ENCODE data around the gene PROSER2. TPM values are rescaled to one million over a fixed set of nuclear protein-coding genes. Genes with fewer than 3 reads are reported as not detected.

PROSER2 gene
- polyA plus RNA-seq, 2 of the 4 experiments (the other 2 are of a cell fraction), result 10.1 to 14.4 TPM

DNA sequence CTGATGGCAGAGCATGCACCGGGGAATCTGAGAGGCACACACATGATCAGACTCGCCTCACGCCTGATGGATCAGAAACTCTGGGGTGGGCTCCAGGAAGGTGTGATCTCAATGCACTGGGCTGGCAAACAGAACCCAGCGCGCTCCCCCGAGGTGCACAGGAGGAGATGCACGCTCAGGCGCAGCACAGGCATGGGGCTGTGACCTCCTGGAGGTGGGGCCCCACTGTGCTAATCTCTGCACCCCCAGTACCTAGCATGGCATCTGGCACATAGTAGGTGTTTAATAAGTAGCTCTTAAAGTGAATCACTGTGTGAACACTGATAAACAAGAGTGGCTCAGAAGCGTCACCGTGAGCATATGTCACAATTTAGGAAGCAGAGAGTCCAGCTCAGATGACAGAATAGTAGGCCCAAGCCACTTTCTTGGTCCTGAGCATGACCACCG is 57.9 kb downstream of the PROSER2 start:
- Histone ChIP-seq H3K4me2 (no peak overlapping the region), H3K9me3 (no peaks in the 10 kb centered on the region), H3K27ac (peak overlapping the region; percentile 48 to 92), H3K4me3 (no peak overlapping the region), H3K4me1 (peaks cover 36% of the 10 kb centered on the region)
- POLR2A ChIA-PET, result interaction anchor here (0.5 to 0.6 kb wide), 2 partner anchors 10 to 52 kb away, joined by 3 to 7 read pairs; no protein-coding TSS in a partner anchor
- FAIRE-seq (no peak), ATAC-seq (no peak), DNase-seq (ENCODE audit: low read depth in 1 of 2, low spot score in 1 of 2) (no peak)
- TF ChIP-seq, protein P1, sequence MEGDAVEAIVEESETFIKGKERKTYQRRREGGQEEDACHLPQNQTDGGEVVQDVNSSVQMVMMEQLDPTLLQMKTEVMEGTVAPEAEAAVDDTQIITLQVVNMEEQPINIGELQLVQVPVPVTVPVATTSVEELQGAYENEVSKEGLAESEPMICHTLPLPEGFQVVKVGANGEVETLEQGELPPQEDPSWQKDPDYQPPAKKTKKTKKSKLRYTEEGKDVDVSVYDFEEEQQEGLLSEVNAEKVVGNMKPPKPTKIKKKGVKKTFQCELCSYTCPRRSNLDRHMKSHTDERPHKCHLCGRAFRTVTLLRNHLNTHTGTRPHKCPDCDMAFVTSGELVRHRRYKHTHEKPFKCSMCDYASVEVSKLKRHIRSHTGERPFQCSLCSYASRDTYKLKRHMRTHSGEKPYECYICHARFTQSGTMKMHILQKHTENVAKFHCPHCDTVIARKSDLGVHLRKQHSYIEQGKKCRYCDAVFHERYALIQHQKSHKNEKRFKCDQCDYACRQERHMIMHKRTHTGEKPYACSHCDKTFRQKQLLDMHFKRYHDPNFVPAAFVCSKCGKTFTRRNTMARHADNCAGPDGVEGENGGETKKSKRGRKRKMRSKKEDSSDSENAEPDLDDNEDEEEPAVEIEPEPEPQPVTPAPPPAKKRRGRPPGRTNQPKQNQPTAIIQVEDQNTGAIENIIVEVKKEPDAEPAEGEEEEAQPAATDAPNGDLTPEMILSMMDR (IDR thresholded peaks at IDR 0.05), result no peak
- TF ChIP-seq ZC3H11A (IDR thresholded peaks at IDR 0.05) (no peak), MAZ (IDR thresholded peaks at IDR 0.05; ENCODE audit: borderline replicate concordance, low read depth, low read length) (no peak), NFE2L2 (conservative IDR thresholded peaks at IDR 0.05; ENCODE audit: low read length) (no peak), FOSL2 (IDR thresholded peaks at IDR 0.05) (no peak), FOSL2 (CRISPR knock-in tag; IDR thresholded peaks at IDR 0.05) (no peak), EHF (CRISPR knock-in tag; IDR thresholded peaks at IDR 0.05) (no peak), GATA3 (IDR thresholded peaks at IDR 0.05; ENCODE audit: borderline replicate concordance) (no peak)
- TF ChIP-seq, protein P2, sequence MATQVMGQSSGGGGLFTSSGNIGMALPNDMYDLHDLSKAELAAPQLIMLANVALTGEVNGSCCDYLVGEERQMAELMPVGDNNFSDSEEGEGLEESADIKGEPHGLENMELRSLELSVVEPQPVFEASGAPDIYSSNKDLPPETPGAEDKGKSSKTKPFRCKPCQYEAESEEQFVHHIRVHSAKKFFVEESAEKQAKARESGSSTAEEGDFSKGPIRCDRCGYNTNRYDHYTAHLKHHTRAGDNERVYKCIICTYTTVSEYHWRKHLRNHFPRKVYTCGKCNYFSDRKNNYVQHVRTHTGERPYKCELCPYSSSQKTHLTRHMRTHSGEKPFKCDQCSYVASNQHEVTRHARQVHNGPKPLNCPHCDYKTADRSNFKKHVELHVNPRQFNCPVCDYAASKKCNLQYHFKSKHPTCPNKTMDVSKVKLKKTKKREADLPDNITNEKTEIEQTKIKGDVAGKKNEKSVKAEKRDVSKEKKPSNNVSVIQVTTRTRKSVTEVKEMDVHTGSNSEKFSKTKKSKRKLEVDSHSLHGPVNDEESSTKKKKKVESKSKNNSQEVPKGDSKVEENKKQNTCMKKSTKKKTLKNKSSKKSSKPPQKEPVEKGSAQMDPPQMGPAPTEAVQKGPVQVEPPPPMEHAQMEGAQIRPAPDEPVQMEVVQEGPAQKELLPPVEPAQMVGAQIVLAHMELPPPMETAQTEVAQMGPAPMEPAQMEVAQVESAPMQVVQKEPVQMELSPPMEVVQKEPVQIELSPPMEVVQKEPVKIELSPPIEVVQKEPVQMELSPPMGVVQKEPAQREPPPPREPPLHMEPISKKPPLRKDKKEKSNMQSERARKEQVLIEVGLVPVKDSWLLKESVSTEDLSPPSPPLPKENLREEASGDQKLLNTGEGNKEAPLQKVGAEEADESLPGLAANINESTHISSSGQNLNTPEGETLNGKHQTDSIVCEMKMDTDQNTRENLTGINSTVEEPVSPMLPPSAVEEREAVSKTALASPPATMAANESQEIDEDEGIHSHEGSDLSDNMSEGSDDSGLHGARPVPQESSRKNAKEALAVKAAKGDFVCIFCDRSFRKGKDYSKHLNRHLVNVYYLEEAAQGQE (IDR thresholded peaks at IDR 0.05), result no peak
- CTCF ChIA-PET, result interaction anchor here (1.0 to 2.3 kb wide), 7 partner anchors 13 to 105 kb away, joined by 3 to 12 read pairs (median 6); no protein-coding TSS in a partner anchor
- WGBS (ENCODE audit: missing lambda C conversion rate), result 86% methylated on average over 11 of the region's 11 CpGs

DNA sequence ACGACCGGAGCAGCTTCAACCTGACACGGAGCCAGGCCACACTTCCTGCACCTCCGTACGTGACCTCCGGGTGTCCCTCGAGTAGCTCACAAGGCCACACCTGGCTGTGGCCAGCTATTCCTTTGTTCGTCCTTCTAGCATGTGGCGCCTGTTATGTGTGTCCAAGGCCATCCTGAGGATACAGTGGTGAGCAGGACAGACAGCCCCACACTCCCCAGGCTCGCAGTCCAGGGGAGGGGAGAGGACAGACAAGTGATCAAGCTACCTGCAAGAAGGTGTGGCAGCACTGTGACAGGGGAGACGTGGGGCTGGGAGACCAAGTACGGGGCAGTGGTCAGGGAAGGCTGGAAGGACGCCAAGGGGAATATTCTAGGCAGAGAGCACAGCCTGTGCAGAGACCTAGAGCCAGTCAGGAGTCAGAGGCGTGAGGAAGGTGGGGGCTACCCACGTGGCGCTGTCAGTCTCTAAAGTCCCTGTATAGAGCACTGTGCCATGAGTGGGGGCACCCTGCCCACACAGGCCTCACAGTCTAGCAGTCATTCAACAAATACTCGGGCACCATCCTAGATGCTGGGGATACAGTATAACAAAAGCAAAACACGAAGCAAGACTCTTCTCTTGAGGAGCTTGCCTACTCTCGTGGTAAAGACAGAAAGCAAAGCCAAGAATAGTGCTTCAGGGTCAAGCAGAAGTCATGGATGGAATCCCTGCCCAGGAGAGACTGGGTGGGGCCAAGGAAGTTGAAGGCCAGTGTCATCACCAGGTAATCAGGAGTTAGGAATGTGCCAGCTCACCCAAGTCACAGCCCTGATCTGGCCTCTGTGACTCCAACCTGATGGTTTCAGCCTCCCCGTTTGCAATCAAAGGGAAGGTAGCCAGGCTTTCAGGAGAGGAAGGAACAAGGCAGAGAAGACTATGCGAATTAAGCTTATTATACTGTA is 58.6 kb downstream of the PROSER2 start:
- Histone ChIP-seq H3K4me1 (peaks cover 33% of the 10 kb centered on the region), H3K4me3 (no peak overlapping the region), H3K4me2 (peak overlapping the region; percentile 57), H3K9me3 (no peaks in the 10 kb centered on the region), H3K27ac (peak overlapping the region; percentile 48 to 92)
- no peak for FAIRE-seq
- ChIA-PET CTCF (interaction anchor here (0.9 to 2.3 kb wide), 9 partner anchors 12 to 109 kb away, joined by 3 to 12 read pairs (median 4); no protein-coding TSS in a partner anchor), POLR2A (interaction anchor here (0.6 kb wide), 3 partner anchors 9 to 161 kb away, joined by 3 to 8 read pairs (median 7); partner anchors contain the start of gene UPF2)
- peak; percentile 62 to 86 for DNase-seq (ENCODE audit: low read depth in 1 of 2, low spot score in 1 of 2)
- ATAC-seq, result peak; percentile 67 to 70
- 74% methylated on average over 21 of the region's 21 CpGs for WGBS (ENCODE audit: missing lambda C conversion rate)
- TF ChIP-seq SMC3 (IDR thresholded peaks at IDR 0.05), result no peak
- no peak for TF ChIP-seq FOSL2 (IDR thresholded peaks at IDR 0.05)
- peak; percentile 48 for TF ChIP-seq FOSL2 (CRISPR knock-in tag; IDR thresholded peaks at IDR 0.05)
- TF ChIP-seq MAFK (IDR thresholded peaks at IDR 0.05; ENCODE audit: partially characterized antibody), result peak; percentile 74
- TF ChIP-seq RFX5 (IDR thresholded peaks at IDR 0.05), result no peak
- TF ChIP-seq, protein P3, sequence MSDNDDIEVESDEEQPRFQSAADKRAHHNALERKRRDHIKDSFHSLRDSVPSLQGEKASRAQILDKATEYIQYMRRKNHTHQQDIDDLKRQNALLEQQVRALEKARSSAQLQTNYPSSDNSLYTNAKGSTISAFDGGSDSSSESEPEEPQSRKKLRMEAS (IDR thresholded peaks at IDR 0.05), result peak; percentile 43
- peak in 1 of 2 experiments; percentile 14; a peak in 1 of 5 replicates for TF ChIP-seq RAD21 (conservative IDR thresholded peaks at IDR 0.05 in 1 of 2, IDR thresholded peaks at IDR 0.05 in 1 of 2)
- peak; percentile 14; the same call in 1 of the 2 replicates for TF ChIP-seq HOXB13 (CRISPR knock-in tag; IDR thresholded peaks at IDR 0.05; ENCODE audit: low read depth)

All from A549 (cell line).